HepG2 (cell line): ENCODE data around the gene AGT. TPM values are rescaled to one million over a fixed set of nuclear protein-coding genes. Genes with fewer than 3 reads are reported as not detected.
A peak's percentile ranks its signal among the peaks of the same experiment; 100 is the strongest.

Experiments
- BRF2 ChIP-seq: sonication (generic); formaldehyde crosslinking; IDR thresholded peaks from 2 replicates; pipeline ENCODE4 v1.8.1; 2022; ENCODE audit warnings: mild to moderate bottlenecking, missing genetic modification reagents
- CREB1 ChIP-seq, 2 experiments: fragments of 450-650 bp in 1 of 2; IDR thresholded peaks; 2 replicates each; pipeline ENCODE4 v1.6.1; 2016 to 2017; ENCODE audit warnings: control low read depth in 1 of 2, mild to moderate bottlenecking in 1 of 2, missing compliant biosample characterization in 1 of 2, missing genetic modification characterization in 1 of 2
- ELK4 ChIP-seq: sonication (generic); formaldehyde crosslinking; IDR thresholded peaks from 2 replicates; pipeline ENCODE4 v1.9.0; 2021; ENCODE audit warnings: missing genetic modification reagents, borderline replicate concordance
- MXD4 ChIP-seq: IDR thresholded peaks from 2 replicates; pipeline ENCODE4 v1.6.1; 2016; ENCODE audit warnings: mild to moderate bottlenecking, missing biosample characterization, missing genetic modification reagents
- NFE2L2 ChIP-seq: fragments of 150-350 bp; IDR thresholded peaks from 2 replicates; pipeline ENCODE4 v1.6.1; 2014; ENCODE audit warnings: low read length
- NR2F6 ChIP-seq, 2 experiments: IDR thresholded peaks; 2 replicates each; pipeline ENCODE4 v1.6.1; 2016; ENCODE audit warnings: antibody characterized with exemption in 1 of 2, mild to moderate bottlenecking in 1 of 2
- RERE ChIP-seq: IDR thresholded peaks from 2 replicates; pipeline ENCODE4 v1.6.1; 2016; ENCODE audit warnings: low read depth, missing genetic modification reagents, missing compliant biosample characterization
- TCF12 ChIP-seq, 2 experiments: fragments of 450-650 bp in 1 of 2; sonication (generic) in 1 of 2; formaldehyde crosslinking in 1 of 2; IDR thresholded peaks; 2 replicates each; pipeline versions ENCODE4 v1.6.1 to v1.8.0; 2017 to 2022; ENCODE audit warnings: antibody characterized with exemption in 1 of 2, mild to moderate bottlenecking in 1 of 2, missing genetic modification reagents in 1 of 2, moderate library complexity in 1 of 2
- THAP9 ChIP-seq: sonication (generic); formaldehyde crosslinking; IDR thresholded peaks from 2 replicates; pipeline ENCODE4; 2020; ENCODE audit warnings: missing genetic modification reagents, mild to moderate bottlenecking, borderline replicate concordance
- ZBTB33 ChIP-seq: sonication (generic); formaldehyde crosslinking; IDR thresholded peaks from 2 replicates; pipeline ENCODE4 v1.4.0; 2020; ENCODE audit warnings: missing genetic modification reagents
- ZMYM2 ChIP-seq: sonication (generic); formaldehyde crosslinking; IDR thresholded peaks from 2 replicates; pipeline ENCODE4 v1.8.0; 2022; ENCODE audit warnings: mild to moderate bottlenecking, missing genetic modification reagents
- ZNF274 ChIP-seq: sonication (generic); formaldehyde crosslinking; IDR thresholded peaks from 2 replicates; pipeline ENCODE4 v1.5.1; 2020; ENCODE audit warnings: mild to moderate bottlenecking, missing genetic modification reagents
- ZNF841 ChIP-seq: sonication (generic); formaldehyde crosslinking; IDR thresholded peaks from 2 replicates; pipeline ENCODE4 v1.8.1; 2023; ENCODE audit warnings: missing genetic modification reagents, borderline replicate concordance
- polyA plus RNA-seq, 8 experiments: library from polyadenylated mRNA; depleted of rRNA in 3 of 8; stranded (reverse) in 7 of 8; unstranded in 1 of 8; fragments of >200 nt; fragmentation: Illumina TruSeq in 4 of 8; extraction: Trizol in 4 of 8; gene quantifications; 2 replicates each; pipeline versions ENCODE4 v1.2.1 to v1.2.3, GENCODE V29; 2011 to 2016; ENCODE audit warnings: low read depth in 4 of 8, missing spikeins in 1 of 8, mixed read lengths in 1 of 8; ENCODE audit not compliant: insufficient read depth in 1 of 8
- total RNA-seq, 5 experiments: library from RNA; depleted of rRNA; stranded (reverse); fragments of >200 nt; fragmentation: Illumina TruSeq; extraction: Trizol; gene quantifications; 2 replicates each; pipeline ENCODE4 v1.2.3, GENCODE V29; 2016; ENCODE audit warnings: low read depth in 1 of 5

AGT gene
- total and polyA plus RNA-seq, 2 of the 13 experiments (the other 11 are each of a cell fraction or from before 2014, with no cell fraction given) = 892 to 2,071 TPM

- TF ChIP-seq ELK4 (CRISPR knock-in tag) = no peak
- TF ChIP-seq RERE (CRISPR knock-in tag) = peak; percentile 81
- TF ChIP-seq NFE2L2 = no peak
- TF ChIP-seq ZNF274 = peak; percentile 62; the same call in 1 of the 2 replicates
- TF ChIP-seq CREB1 (IDR thresholded peaks at IDR 0.05) = peak; percentile 51; the same call in 1 of the 2 replicates
- peak; percentile 71 for TF ChIP-seq CREB1 (CRISPR knock-in tag; IDR thresholded peaks at IDR 0.05)
- peak; percentile 98 for TF ChIP-seq MXD4
- no peak for TF ChIP-seq TCF12 (IDR thresholded peaks at IDR 0.05)
- TF ChIP-seq TCF12 (CRISPR knock-in tag; IDR thresholded peaks at IDR 0.05) = peak; percentile 84; the same call in 1 of the 2 replicates
- no peak; the same call in 1 of the 2 replicates for TF ChIP-seq ZBTB33 (CRISPR knock-in tag)
- TF ChIP-seq NR2F6 (IDR thresholded peaks at IDR 0.05) = peak; percentile 89
- TF ChIP-seq NR2F6 (CRISPR knock-in tag; IDR thresholded peaks at IDR 0.05) = peak; percentile 97
- TF ChIP-seq THAP9 = peak; percentile 71; the same call in 1 of the 2 replicates
- no peak for TF ChIP-seq BRF2 (CRISPR knock-in tag)
- no peak; the same call in 1 of the 2 replicates for TF ChIP-seq ZNF841
- TF ChIP-seq ZMYM2 (CRISPR knock-in tag) = peak; percentile 75
Observed at GRCh38 chr1:230708631-230709580, 5.0 kb downstream of the AGT start (continued).
